HG03103 (cell line): ENCODE measurements around the gene KLHL30.
"Not testable (repeated sequence)": the region's sequence is repeated elsewhere in the genome, so short reads cannot be mapped to it uniquely, and the experiment has no call there.

ENCODE experiments used
- ATAC-seq: cut with Tn5 transposase; IDR thresholded peaks from one replicate; pipeline ENCODE4 v1.9.1; 2021; ENCODE audit warnings: low read depth; ENCODE audit not compliant: unreplicated experiment

KLHL30 gene

DNA sequence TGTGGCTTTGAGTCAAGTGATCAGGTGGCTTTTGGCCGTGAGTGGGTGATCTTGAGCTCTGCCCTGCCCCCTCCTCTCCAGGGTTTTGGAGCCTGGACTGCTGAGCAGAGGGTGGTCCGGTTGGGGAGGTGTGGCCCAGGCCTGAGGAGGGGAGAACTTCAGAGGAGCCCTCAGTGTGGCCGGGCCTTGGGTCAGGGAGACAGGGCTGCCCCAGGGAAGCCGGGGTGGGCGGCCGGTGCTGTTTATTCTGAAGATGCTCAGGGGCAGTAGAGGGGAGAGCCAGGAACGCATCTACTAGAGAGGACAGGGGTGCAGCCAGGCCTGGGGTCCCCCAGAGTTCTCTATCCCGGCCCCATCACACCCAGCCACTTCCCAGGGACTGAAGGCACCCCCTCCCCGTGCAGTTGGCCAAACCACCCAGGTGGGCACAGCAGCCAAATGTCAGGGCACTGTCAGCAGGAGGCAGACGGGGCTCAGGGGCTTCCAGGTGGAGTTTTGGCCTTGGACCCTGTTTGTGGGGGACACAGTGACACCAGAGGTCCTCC, 21.3 kb downstream of the KLHL30 start:
- no peak for ATAC-seq

GRCh38 chr2:238160206-238161129, 22.0 kb downstream of the KLHL30 start:
- ATAC-seq, result no peak

- no peak for ATAC-seq
These were observed 23.0 kb downstream of the KLHL30 start for GRCh38 chr2:238161291-238162051.

GRCh38 chr2:238162251-238162845, 23.9 kb downstream of the KLHL30 start:
- no peak for ATAC-seq

DNA sequence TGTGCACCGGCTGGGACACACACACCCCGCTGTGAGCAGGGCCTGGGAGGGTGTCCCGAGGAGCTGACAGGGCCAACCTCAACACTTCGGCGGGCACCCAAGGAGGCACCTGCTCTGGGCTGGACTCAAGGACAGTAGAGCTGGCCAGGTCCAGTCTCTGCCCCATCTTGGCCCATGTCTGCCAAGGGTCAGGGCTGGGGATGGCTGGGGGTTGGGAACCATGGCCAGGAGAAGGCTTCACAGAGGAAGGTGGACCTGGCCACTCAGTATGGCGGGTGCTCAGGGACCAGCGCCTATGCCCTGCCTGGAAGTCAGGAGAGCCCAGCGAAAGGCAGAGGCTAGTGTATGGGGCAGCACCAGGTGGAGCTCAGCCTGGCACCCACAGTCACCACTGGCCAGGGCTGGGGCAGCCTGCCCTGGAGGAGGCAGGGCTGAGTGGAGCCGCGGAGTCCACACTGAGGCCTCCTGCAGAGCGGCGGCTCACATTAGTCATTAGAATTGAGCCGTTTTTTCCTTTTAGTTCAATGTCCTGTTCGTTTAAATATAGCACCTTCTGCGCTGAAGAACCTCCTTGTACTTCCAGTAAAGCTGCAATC, 24.5 kb downstream of the KLHL30 start:
- no peak for ATAC-seq

DNA sequence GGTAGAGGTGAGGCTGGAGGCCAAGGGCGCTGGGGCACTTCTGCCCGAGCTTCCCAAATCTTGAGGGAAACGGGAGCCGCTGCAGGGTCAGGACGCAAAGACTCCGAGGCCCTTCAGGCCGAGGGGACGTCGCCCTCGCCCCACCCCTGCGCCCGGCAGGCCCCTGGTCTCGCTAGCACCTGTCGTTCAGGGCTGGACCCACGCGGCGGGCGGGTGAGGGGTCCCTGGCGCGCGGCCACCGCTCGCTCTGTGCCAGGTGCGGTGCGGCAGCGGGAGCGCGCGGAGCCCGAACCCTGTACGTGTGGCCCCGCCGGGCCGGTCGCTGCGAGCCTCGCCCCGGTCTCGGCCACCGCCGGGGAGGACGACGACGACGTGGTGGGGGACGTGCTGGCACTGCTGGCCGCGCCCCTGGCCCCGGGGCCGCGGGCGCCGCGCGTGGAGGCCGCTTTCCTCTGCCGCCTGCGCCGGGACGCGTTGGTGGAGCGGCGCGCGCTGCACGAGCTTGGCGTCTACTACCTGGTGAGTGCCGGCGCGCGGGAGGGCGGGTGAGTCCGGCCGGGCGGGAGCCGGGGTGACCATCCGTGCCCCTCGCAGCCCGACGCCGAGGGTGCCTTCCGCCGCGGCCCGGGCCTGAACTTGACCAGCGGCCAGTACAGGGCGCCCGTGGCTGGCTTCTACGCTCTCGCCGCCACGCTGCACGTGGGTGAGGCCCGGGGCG, 25.2 kb downstream of the KLHL30 start:
- ATAC-seq, result no peak

- no peak for ATAC-seq
These were observed 26.4 kb downstream of the KLHL30 start for GRCh38 chr2:238164906-238165287.

GRCh38 chr2:238165288-238165921, 26.9 kb downstream of the KLHL30 start:
- no peak for ATAC-seq

GRCh38 chr2:238166391-238167343, 28.2 kb downstream of the KLHL30 start:
- ATAC-seq, result no peak

DNA sequence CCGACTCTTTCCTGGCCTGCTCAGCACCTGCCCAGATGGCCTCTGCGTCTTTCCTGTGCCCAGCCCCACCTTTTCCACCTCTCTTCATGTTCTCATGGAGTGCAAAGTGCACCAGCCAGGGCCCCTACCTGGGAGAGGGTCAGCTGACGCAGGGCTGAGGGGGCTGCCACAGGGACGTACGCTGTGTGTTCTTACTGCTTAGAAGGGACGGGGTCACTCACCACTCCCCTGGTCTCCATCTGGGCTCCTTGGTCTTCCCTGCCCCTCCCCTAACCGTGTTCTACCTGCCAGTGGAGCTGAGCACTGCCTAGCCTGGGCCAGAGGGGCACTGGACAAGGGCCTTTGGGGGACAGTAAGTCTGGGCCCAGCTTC, 28.9 kb downstream of the KLHL30 start:
- no peak for ATAC-seq

GRCh38 chr2:238167761-238168160, 29.3 kb downstream of the KLHL30 start:
- ATAC-seq, result no peak

DNA sequence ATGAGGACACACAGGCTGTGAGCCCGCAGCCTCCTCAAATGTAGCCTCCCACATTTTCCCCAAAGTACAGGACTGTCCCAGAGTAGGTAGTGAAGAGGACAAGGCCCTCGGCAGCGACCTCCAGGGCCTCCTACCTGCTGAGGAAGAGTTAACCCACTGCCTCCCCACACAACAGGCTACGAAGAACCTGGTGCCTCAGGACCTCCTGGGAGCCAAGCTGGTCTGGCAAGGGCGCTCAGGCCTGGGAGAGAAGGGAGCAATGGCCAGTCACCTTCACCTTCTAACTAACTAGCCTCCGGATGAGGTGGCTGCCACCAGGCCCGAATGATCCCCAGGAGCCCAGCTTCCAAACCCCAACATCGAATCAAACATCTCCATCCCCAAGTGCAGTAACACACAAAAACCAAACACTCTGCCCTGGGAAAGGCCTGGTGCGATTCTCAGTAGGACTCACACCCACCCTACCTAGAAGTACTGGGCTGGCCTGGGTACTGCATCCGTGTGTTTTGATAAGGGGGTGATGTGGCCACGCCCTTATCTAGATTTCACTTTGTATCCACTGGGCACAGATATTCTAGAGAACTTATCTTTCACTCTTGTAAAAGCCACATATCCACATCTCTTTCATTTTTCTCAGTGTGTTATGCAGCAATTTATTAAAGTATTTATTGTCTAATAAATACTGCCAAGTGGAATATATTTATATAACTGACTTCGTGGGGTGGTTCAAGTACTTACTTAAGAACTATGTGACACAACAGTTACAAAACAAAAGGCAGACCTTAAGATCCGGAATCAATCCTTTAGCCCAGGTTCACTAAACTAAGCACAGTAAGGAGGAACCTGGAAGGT, 30.0 kb downstream of the KLHL30 start:
- ATAC-seq, result no peak

GRCh38 chr2:238169048-238169707, 30.7 kb downstream of the KLHL30 start:
- no peak for ATAC-seq

DNA sequence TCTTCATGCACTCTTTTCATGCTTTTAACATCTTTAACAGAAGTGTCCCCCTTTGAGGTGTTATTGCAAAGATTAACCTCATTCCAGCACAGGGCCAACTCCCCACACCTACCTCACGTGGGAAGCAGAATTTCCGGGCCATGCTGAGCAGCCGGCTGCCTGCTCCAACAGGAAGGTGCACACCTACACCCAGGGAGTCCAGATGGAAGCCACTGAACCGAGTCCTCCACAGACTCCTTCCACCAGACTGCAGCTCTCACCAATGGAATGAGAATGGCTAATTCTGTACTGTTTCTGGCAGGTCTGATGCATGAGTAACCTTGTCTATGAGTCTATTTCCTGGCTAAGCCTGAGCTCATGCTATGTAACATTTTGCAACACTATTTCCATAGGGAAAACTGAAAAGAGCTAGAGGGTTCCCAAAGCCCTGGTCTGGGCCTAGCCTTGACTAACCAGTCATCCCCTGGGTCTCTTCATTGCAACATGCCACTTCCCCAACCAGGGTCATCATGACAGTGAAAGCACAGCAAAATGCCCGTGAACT, 31.3 kb downstream of the KLHL30 start:
- no peak for ATAC-seq

- no peak for ATAC-seq
These were observed 32.1 kb downstream of the KLHL30 start for GRCh38 chr2:238170386-238171071.

DNA sequence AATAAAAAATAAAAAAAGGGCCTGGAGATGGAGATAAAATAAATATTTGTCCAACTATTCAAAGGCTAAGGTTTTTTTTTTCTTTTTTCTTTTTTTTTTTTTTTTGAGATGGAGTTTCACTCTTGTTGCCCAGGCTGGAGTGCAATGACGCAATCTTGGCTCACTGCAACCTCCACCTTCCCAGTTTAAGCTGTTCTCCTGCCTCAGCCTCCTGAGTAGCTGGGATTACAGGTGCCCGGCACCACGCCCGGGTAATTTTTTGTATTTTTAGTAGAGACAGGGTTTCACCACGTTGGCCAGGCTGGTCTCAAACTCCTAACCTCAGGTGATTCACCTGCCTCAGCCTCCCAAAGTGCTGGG, 32.6 kb downstream of the KLHL30 start:
- ATAC-seq, result not testable (repeated sequence)
